ENCODE results near the gene FBXO38. TPM values are rescaled to one million over a fixed set of nuclear protein-coding genes. Genes with fewer than 3 reads are reported as not detected.

Gene FBXO38
- total RNA-seq, 1 experiment from 2014 or later = 36.3 TPM

DNA sequence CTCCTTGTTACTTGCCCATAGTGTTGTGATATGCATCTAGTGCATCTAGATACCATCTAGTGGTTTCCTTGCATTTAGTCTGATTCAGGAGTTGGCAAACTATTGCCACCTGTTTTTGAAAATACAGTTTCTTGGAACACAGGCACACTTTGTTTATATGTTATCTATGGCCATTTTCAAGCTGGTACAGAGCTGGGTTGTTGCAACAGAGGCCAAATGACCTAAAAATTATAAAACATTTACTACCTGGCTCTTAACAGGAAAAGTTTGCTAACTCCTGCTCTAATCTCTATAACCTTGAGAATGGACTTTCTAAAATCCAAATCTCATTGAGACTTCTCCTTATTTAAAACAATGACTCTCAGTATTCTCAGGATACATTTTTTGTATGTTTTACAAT lies 19.4 kb upstream of the FBXO38 start:
- BruUV-seq (replicated peaks) = no TSS peak
- no peaks in the 10 kb centered on the region for H3K27me3 ChIP-seq (ENCODE audit: insufficient read depth, low read length)
- no peaks in the 10 kb centered on the region for H4K20me1 ChIP-seq (ENCODE audit: insufficient read depth)
- ChIA-PET POLR2A (no interaction called here), CTCF (interaction anchor here (1.2 kb wide), 1 partner anchor 11 kb away, joined by 4 read pairs; no protein-coding TSS in a partner anchor), RAD21 (ENCODE audit: low non-redundant PET in 1 of 2, low total read pairs in 2 of 2, uncharacterized antibody in 2 of 2, unreplicated experiment in 2 of 2) (no interaction called here)
- no peak for ATAC-seq
- no peaks in the 10 kb centered on the region for H3K9me2 ChIP-seq (ENCODE audit: insufficient read depth)
- no peak overlapping the region for H3K9ac ChIP-seq (ENCODE audit: low read length)
- no peak overlapping the region for H3K4me2 ChIP-seq (ENCODE audit: low read length)
- no peaks in the 10 kb centered on the region; a peak in 1 of 4 replicates for H3K9me3 ChIP-seq (ENCODE audit: control insufficient read depth in 1 of 2, insufficient read depth in 1 of 2, low read depth in 1 of 2, low read length in 2 of 2)
- intact Hi-C loops (cut with micrococcal nuclease) = no loop called here
- H3K27ac ChIP-seq (ENCODE audit: low read depth, low read length) = no peak overlapping the region
- no peaks in the 10 kb centered on the region for H3K36me3 ChIP-seq (ENCODE audit: control insufficient read depth in 1 of 2, insufficient read depth in 2 of 2, low read length in 2 of 2)
- H3K4me3 ChIP-seq (replicated peaks in 1 of 2; ENCODE audit: low read depth in 1 of 2, low read length in 2 of 2) = no peak overlapping the region
- no peak for DNase-seq (ENCODE audit: low read depth, low spot score)
- H3K79me2 ChIP-seq (ENCODE audit: insufficient read depth, low read length) = no peaks in the 10 kb centered on the region
- no peak overlapping the region for H2AFZ ChIP-seq (ENCODE audit: low read depth, low read length, poor library complexity, severe bottlenecking)
- H3K4me1 ChIP-seq (ENCODE audit: control insufficient read depth in 1 of 2, insufficient read depth in 2 of 2, low read length in 2 of 2) = no peaks in the 10 kb centered on the region
- TF ChIP-seq ZNF274 (IDR thresholded peaks at IDR 0.05; ENCODE audit: low read depth, low read length) (no peak), RAD21 (IDR thresholded peaks at IDR 0.05; ENCODE audit: low read depth) (no peak), EZH2 (IDR thresholded peaks at IDR 0.05) (no peak), SIN3A (IDR thresholded peaks at IDR 0.05; ENCODE audit: low read depth) (no peak), TCF7L2 (IDR thresholded peaks at IDR 0.05; ENCODE audit: borderline replicate concordance, extremely low read depth, insufficient read depth, insufficient read length) (no peak), ELF1 (IDR thresholded peaks at IDR 0.05; ENCODE audit: borderline replicate concordance, low read depth) (no peak), EZH2phosphoT487 (IDR thresholded peaks at IDR 0.05; ENCODE audit: borderline replicate concordance) (no peak), CBX3 (IDR thresholded peaks at IDR 0.05; ENCODE audit: low read depth) (no peak), JUND (IDR thresholded peaks at IDR 0.05) (no peak), ZFX (IDR thresholded peaks at IDR 0.05) (no peak), SP1 (IDR thresholded peaks at IDR 0.05; ENCODE audit: low read depth) (no peak), POLR2A (IDR thresholded peaks at IDR 0.05; ENCODE audit: borderline replicate concordance, extremely low read depth, insufficient read depth, insufficient read length) (no peak)
- TF ChIP-seq, protein P1, sequence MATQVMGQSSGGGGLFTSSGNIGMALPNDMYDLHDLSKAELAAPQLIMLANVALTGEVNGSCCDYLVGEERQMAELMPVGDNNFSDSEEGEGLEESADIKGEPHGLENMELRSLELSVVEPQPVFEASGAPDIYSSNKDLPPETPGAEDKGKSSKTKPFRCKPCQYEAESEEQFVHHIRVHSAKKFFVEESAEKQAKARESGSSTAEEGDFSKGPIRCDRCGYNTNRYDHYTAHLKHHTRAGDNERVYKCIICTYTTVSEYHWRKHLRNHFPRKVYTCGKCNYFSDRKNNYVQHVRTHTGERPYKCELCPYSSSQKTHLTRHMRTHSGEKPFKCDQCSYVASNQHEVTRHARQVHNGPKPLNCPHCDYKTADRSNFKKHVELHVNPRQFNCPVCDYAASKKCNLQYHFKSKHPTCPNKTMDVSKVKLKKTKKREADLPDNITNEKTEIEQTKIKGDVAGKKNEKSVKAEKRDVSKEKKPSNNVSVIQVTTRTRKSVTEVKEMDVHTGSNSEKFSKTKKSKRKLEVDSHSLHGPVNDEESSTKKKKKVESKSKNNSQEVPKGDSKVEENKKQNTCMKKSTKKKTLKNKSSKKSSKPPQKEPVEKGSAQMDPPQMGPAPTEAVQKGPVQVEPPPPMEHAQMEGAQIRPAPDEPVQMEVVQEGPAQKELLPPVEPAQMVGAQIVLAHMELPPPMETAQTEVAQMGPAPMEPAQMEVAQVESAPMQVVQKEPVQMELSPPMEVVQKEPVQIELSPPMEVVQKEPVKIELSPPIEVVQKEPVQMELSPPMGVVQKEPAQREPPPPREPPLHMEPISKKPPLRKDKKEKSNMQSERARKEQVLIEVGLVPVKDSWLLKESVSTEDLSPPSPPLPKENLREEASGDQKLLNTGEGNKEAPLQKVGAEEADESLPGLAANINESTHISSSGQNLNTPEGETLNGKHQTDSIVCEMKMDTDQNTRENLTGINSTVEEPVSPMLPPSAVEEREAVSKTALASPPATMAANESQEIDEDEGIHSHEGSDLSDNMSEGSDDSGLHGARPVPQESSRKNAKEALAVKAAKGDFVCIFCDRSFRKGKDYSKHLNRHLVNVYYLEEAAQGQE (IDR thresholded peaks at IDR 0.05; ENCODE audit: low read depth) = no peak
- TF ChIP-seq, protein P2, sequence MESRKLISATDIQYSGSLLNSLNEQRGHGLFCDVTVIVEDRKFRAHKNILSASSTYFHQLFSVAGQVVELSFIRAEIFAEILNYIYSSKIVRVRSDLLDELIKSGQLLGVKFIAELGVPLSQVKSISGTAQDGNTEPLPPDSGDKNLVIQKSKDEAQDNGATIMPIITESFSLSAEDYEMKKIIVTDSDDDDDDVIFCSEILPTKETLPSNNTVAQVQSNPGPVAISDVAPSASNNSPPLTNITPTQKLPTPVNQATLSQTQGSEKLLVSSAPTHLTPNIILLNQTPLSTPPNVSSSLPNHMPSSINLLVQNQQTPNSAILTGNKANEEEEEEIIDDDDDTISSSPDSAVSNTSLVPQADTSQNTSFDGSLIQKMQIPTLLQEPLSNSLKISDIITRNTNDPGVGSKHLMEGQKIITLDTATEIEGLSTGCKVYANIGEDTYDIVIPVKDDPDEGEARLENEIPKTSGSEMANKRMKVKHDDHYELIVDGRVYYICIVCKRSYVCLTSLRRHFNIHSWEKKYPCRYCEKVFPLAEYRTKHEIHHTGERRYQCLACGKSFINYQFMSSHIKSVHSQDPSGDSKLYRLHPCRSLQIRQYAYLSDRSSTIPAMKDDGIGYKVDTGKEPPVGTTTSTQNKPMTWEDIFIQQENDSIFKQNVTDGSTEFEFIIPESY (IDR thresholded peaks at IDR 0.05; ENCODE audit: extremely low read depth, insufficient replicate concordance, low read length) = no peak

Data from HCT116 (cell line).